Measurements from ENCODE around the gene ENOX1.

ENOX1 gene

GRCh38 chr13:43669964-43670363 is 116.8 kb downstream of the ENOX1 start:
- DNase-seq (ENCODE audit: low read depth) = no peak

GRCh38 chr13:43669101-43669500 is 117.7 kb downstream of the ENOX1 start:
- no peak for DNase-seq (ENCODE audit: low read depth)

DNA sequence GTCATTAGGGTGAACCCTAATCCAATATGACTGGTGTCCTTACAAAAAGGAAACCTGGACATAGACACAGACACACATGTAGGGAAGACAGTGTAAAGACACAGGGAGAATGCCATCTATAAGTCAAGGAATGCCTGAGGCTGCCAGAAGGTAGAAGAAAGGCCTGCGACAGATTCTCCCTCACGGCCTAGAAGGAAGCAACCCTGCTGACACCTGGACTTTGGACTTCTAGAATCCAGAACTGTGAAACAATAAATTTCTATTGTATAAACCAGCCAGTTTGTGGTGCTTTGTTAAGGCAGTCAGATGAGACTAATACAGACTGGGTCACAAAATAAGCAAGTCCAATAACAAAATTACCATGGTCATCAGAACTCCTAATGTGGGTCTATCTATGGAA is 120.4 kb downstream of the ENOX1 start:
- no peak for DNase-seq (ENCODE audit: low read depth)

DNA sequence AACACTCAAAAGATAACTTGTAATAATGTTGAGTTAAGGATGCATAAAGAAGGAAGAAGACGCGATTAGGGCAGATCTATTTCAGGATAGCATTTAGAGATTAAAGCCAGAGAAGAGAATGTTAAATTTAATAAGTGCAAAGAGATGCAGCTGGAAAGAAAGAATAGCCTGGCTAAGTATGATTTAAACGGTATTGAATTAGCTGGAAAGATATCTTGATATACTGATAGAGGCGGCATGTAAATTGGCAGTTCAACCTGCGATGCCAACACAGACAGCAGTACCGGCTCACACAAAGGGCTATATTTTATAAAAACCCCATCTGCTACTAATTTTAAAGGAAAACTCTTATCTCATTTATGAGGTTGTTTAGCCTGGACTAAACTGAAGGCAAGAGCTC is 121.4 kb downstream of the ENOX1 start:
- no peak for DNase-seq (ENCODE audit: low read depth)

DNA sequence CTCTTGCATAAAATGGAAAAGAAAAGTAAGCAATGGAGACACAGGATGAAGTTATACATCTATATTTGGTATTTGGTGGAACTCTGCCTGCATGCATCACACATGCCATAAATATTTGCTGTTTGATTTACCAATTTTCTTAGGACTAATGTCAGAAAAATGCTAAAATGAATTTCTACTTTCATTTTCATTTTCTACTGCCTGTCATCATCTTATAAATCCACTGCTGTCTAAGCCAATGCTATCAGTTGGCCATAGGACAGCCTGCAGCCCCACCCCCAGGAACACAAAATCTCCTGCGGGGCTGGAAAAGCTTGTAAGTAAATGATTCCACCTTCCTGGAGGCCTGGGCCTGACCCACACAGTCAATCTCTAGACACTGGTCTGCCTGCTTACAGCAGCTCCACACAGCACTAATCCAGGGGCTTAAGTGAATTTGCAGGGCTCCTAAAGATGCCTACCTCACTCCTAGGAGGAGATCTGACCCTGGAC is 122.0 kb downstream of the ENOX1 start:
- DNase-seq (ENCODE audit: low read depth) = no peak

GRCh38 chr13:43663474-43664090 is 123.2 kb downstream of the ENOX1 start:
- DNase-seq (ENCODE audit: low read depth) = no peak

GRCh38 chr13:43662976-43663375 is 123.8 kb downstream of the ENOX1 start:
- DNase-seq (ENCODE audit: low read depth) = no peak

GRCh38 chr13:43661161-43661830 is 125.5 kb downstream of the ENOX1 start:
- DNase-seq (ENCODE audit: low read depth) = no peak

DNA sequence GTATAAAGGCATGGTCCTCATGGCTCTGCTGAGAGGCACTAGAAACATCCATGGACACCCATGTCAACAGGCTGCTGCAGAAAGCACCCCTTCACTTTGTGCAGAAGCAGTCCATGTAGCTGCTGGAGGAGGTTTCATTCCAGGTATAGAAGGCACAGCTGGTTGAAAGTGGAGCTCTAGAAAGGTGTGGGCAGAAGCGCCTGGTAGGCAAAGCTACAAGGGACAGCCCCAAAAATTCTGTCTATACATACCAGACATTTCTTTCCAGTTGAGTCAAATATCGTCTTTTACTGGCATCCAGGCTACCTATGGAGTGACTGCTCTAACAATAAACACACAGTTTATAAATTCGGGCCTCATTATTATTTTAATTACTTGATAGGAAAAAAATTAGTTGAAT is 129.3 kb downstream of the ENOX1 start:
- DNase-seq (ENCODE audit: low read depth) = no peak

- no peak for DNase-seq (ENCODE audit: low read depth)
These were observed 132.8 kb downstream of the ENOX1 start for GRCh38 chr13:43653980-43654379.

GRCh38 chr13:43653395-43653794 is 133.4 kb downstream of the ENOX1 start:
- no peak for DNase-seq (ENCODE audit: low read depth)

GRCh38 chr13:43652760-43653159 is 134.0 kb downstream of the ENOX1 start:
- no peak for DNase-seq (ENCODE audit: low read depth)

DNA sequence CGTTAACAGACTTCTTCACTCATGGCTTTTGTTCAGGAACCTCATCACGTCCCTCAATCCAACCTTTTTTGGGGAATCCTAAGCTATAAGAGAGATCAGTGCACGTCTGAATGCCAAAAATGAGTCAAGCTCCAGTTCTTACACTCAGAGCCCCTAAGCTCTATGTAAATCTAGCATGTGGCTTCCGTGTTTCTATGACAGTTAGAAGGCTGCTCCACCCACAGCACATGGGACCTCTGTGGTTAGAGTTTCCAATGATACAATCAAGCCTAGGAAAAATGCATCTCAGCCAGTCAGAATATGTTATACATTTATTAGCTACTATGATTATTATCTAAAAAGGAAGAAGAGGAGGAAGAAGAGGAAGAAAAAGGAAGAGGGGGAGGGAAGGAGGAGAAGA is 135.9 kb downstream of the ENOX1 start:
- no peak for DNase-seq (ENCODE audit: low read depth)

GRCh38 chr13:43648733-43649132 is 138.0 kb downstream of the ENOX1 start:
- DNase-seq (ENCODE audit: low read depth) = no peak

- DNase-seq (ENCODE audit: low read depth) = no peak
These were observed 139.3 kb downstream of the ENOX1 start for GRCh38 chr13:43647471-43647870.

DNA sequence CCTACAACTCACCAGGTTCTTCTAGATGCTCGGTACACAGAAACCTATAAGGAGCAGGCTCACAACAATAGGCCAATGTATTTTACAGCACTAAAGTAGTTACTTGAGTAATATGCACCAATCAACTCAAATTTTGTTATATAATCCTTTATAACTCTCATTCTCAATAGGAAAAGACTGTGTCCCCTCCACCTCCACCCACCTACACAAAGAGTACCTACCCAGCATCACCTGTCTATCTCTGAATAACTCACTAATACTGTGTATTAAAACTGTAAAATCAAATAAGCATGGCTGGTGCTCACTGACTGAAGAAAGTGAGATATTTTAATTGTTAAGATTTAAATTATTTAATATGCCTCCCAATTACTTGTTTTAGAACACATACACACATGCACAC is 146.3 kb downstream of the ENOX1 start:
- DNase-seq (ENCODE audit: low read depth) = no peak

GRCh38 chr13:43631106-43631505 is 155.7 kb downstream of the ENOX1 start:
- no peak for DNase-seq (ENCODE audit: low read depth)

- no peak for DNase-seq (ENCODE audit: low read depth)
These were observed 156.9 kb downstream of the ENOX1 start for GRCh38 chr13:43629691-43630480.

GRCh38 chr13:43626994-43627393 is 159.8 kb downstream of the ENOX1 start:
- no peak for DNase-seq (ENCODE audit: low read depth)

- no peak for DNase-seq (ENCODE audit: low read depth)
These were observed 172.7 kb downstream of the ENOX1 start for GRCh38 chr13:43614063-43614462.

- DNase-seq (ENCODE audit: low read depth) = no peak
These were observed 175.2 kb downstream of the ENOX1 start for GRCh38 chr13:43611281-43612273.

All from activated T-cell treated with anti-CD3 and anti-CD28 coated beads for 1 hour (primary cell).